GM21360 (cell line): ENCODE data around the gene SCIMP.
"Not testable (repeated sequence)": the region's sequence is repeated elsewhere in the genome, so short reads cannot be mapped to it uniquely, and the experiment has no call there.

ENCODE experiments used
- ATAC-seq: cut with Tn5 transposase; IDR thresholded peaks from one replicate; pipeline ENCODE4 v1.9.1; 2021; ENCODE audit warnings: mild to moderate bottlenecking, moderate library complexity; ENCODE audit not compliant: unreplicated experiment

The SCIMP gene

GRCh38 chr17:5238333-5238732, 3.7 kb upstream of the SCIMP start:
- no peak for ATAC-seq

DNA sequence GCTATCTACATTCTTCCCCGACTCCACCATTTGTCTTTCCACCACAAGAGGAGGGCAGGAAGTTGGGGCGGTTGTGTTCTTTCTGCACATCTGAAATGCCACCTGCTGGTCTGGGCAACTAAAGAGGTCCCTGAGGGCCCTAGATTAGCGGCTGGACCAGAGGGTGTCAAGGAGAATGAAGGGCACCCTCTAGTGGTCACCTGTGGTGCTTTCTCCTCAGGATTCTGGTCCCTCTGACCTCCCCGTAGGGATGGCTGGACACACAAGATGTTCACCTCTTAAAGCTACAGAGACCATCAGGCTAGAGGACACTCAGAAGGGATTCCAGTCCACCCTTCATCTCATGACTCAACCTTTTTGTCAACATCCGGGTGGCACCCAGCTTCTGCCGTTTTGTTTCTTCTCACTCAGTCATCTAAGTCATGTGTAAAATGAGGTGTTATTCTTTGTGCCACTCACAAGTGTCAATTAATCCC, 2.9 kb upstream of the SCIMP start:
- no peak for ATAC-seq

GRCh38 chr17:5236938-5237540, 2.4 kb upstream of the SCIMP start:
- no peak for ATAC-seq

DNA sequence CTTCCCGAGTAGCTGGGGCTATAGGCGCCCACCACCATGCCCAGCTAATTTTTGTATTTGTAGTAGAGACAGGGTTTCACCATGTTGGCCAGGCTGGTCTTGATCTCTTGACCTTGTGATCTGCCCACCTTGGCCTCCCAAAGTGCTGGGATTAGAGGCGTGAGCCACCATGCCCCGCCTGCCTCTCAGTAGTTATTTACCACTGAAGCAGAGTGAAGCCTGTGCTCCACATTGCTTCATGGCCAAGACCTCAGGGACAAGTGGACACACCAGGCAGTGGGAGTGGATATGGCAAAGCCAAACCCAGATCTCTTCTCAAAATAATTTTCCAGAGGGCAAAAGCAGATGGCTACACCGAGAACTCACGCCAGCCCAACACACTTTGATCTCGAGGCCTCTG, 1.2 kb downstream of the SCIMP start:
- not testable (repeated sequence) for ATAC-seq

GRCh38 chr17:5226940-5227878, 7.5 kb downstream of the SCIMP start:
- ATAC-seq: no peak

DNA sequence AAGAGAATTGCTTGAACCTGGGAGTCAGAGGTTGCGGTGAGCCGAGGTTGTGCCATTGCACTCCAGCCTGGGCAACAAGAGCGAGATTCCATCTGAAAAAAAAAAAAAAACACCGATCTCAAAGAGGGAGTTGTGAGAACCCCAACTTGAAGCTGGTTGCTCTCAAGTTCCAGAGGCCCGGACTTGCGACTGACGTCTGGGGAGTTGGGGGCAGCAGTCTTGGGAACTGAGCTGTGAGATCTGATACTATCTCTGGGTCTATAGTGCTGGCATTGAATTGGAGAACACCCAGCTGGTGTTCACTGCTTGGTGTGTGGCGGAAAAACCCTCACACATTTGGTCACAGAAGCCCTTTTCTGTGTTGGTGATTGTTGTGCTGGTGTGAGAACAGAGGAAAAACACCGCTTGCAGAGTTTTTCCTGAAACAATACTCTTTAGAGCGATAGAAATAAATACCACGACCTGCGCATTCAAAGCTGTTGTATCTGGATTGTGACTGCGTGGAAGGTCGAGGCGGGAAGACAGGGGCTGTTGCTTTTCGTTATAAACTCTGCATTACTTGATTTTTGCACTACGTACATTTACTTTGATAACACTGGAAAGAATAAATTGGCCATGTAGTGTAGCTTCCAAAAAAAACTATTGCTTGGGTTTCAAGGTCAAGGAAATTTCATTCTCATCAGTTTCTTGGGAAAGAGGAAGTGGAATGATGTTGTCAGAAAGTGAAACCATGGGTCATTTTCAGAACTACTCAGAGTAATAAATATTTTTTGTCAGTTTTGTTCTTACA, 8.8 kb downstream of the SCIMP start:
- ATAC-seq: no peak

DNA sequence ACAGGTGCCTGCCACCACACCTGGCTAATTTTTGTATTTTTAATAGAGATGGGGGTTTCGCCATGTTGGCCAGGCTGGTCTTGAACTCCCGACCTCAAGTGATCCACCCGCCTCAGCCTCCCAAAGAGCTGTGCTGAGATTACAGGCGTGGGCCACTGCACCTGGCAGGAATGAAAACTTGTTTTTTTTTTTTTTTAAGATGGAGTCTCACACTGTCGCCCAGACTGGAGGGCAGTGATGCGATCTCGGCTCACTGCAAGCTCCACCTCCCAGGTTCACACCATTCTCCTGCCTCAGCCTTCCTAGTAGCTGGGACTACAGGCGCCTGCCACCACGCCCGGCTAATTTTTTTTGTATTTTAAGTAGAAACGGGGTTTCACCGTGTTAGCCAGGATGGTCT, 12.7 kb downstream of the SCIMP start:
- ATAC-seq: not testable (repeated sequence)

- ATAC-seq: no peak
Observed at GRCh38 chr17:5220074-5220473, 14.6 kb downstream of the SCIMP start.

GRCh38 chr17:5219536-5219935, 15.1 kb downstream of the SCIMP start:
- ATAC-seq: no peak

DNA sequence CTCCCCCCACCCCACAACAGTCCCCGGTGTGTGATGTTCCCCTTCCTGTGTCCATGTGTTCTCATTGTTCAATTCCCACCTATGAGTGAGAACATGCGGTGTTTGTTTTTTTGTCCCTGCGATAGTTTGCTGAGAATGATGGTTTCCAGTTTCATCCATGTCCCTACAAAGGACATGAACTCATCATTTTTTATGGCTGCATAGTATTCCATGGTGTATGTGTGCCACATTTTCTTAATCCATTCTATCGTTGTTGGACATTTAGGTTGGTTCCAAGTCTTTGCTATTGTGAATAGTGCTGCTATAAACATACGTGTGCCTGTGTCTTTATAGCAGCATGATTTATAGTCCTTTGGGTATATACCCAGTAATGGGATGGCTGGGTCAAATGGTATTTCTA, 17.1 kb downstream of the SCIMP start:
- ATAC-seq: not testable (repeated sequence)

GRCh38 chr17:5211458-5211857, 23.2 kb downstream of the SCIMP start:
- no peak for ATAC-seq

DNA sequence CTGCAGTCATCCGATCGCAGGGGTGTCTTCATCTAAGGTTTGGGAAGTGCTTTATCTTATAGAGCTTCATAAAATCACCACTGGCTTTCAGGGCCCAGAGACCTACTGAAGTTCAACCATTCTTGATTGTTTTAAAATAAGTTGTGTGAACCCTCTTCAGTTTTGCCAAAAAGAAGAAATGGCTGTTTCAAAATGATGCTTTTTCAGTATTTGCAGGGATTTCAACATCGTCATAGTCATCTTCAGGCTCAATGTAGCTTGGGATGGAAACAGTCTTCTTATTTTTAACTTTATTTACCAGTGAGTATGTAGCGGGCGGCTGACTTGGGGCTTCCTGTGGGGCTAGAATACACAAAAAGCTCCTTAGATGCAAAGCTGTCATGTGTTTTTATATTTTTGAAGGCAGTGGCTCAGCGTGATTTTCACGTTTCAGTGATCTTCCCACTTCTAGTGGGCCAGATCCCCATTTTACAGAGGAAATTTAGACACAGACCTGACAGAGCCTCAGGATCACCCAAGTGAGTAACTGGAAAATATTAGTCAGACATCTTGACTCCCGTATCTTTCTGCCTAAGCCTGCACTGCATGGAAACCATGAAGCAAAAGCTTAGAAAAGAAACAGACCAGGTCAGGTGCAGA, 23.9 kb downstream of the SCIMP start:
- no peak for ATAC-seq

- ATAC-seq: no peak
Observed at GRCh38 chr17:5210091-5210490, 24.6 kb downstream of the SCIMP start.

DNA sequence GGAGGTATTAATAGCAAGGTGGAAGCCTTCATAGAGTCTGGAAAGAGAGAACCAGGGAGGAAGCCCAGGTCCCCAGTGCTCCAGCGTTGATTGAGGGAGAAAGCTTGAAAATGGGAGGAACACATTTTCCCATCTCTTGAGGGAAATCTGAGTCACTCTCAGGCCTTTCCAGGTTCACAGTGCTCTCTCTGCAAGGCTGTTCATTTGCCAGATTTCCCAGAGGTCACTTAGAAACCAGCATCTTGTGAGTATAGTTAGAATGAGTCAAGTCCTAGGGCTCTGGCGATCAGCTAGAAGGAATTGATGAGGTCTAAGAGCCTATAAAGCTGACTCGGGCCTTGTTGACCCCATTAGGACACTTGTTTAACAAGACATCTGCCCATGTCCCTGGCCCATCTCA, 25.3 kb downstream of the SCIMP start:
- no peak for ATAC-seq

GRCh38 chr17:5203908-5204294, 30.8 kb downstream of the SCIMP start:
- ATAC-seq: no peak

GRCh38 chr17:5203178-5203907, 31.3 kb downstream of the SCIMP start:
- ATAC-seq: no peak

DNA sequence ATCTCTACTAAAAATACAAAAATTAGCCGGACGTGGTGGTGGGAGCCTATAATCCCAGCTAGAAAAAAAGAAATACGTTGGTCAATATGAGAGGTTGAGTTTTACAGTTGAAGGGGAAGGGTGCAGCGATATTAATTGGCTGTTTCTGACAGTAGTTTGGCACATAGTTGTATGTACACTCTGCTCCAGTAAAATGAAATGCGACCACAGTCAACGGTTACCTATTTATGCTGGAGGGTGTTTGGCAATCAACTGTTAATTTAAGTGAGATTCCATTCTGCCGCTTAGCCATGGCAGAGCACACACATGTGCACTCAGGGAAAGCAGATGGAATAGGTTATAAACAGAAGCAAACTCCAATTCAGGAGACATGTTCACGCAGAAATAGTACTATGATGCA, 33.6 kb downstream of the SCIMP start:
- ATAC-seq: no peak

- ATAC-seq: no peak
Observed at GRCh38 chr17:5200360-5200759, 34.3 kb downstream of the SCIMP start.

DNA sequence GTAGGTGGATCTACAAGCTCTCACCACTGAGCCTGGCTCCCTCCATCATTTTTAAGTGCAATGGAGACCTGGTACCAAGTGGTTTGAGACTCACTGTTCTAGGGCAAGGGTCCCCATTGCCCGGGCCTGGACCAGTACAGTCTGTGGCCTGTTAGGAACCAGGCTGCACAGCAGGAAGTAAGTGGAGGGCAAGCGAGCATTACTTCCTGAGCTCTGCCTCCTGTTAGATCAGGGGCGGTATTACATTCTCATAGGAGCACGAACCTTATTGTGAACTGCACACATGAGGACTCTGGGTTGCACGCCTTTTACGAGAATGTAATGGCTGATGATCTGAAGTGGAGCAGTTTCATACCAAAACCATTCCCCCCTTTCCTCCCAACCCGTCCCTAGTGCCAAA, 36.2 kb downstream of the SCIMP start:
- no peak for ATAC-seq

DNA sequence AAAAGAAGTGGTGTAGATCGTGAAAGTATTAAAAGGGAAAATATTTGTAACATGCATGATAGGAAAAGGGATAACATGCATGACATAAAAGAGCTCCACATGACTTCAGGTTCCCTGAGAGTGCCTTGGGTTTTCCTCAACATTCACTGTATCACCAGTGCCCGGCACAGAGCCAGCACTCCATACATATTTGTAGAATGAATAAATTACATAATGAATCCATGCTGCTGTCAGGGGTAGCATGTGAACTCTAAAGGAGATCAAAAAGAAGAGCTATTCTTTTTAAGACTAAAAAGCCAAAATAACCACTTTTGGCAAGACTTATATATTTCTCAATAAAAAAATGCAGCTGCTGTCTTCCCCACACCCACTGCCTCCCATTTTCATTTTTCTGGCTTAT, 40.3 kb downstream of the SCIMP start:
- ATAC-seq: no peak
